Stimulated activated CD4-positive, alpha-beta T cell treated with anti-CD3 and anti-CD28 coated beads, Interleukin-1b, Interleukin-23, amount 100 ng/mL, for 1 hour (primary cell): ENCODE data around the gene DUSP16.
"Not testable (repeated sequence)": the region's sequence is repeated elsewhere in the genome, so short reads cannot be mapped to it uniquely, and the experiment has no call there.

Source experiments
- DNase-seq, 2 donors: peaks; one replicate each; pipeline ENCODE4 v3.0.0-alpha.2; 2020; ENCODE audit warnings: low read depth in 2 of 2

The DUSP16 gene, protein sequence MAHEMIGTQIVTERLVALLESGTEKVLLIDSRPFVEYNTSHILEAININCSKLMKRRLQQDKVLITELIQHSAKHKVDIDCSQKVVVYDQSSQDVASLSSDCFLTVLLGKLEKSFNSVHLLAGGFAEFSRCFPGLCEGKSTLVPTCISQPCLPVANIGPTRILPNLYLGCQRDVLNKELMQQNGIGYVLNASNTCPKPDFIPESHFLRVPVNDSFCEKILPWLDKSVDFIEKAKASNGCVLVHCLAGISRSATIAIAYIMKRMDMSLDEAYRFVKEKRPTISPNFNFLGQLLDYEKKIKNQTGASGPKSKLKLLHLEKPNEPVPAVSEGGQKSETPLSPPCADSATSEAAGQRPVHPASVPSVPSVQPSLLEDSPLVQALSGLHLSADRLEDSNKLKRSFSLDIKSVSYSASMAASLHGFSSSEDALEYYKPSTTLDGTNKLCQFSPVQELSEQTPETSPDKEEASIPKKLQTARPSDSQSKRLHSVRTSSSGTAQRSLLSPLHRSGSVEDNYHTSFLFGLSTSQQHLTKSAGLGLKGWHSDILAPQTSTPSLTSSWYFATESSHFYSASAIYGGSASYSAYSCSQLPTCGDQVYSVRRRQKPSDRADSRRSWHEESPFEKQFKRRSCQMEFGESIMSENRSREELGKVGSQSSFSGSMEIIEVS

DNA sequence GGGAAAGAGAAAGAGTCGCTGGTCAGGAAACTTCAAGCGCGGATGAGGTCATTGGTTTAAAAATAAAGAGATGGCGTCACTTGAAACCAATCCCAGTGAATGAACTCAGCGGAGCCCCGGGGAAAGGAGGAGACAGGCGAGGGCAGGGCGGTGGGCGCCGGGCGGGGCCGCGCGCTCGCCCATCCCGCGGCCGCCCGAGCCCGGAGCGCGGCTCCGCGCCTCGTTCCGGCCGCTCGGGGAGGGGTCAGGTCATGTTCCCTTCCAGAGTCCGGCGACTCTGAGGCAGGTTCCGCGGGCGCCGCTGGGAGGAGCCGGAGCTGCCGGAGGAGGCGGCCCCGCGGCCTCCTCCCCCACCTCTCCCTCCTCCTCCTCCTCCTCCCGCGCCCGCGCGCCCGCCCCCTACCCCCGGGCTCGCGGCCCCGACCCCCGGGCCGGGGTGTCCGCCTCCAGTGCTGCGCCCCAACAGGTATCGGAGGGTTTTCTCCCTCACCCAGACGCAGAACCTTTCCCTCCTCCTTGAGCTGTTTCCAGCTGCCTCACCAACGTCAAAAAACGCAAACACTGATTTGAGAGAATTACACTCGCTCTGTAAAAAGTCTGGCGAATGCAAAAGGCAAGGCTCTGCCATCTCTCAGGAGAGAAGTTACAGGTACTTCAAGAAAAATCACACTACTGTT, at the start of gene DUSP16:
TSS of gene DUSP16 (minus strand) at position 279 of the 677 bp plus-strand sequence. CDS start 41,765 bp downstream, outside the sequence.
- DNase-seq = peak; percentile 29 to 39

DNA sequence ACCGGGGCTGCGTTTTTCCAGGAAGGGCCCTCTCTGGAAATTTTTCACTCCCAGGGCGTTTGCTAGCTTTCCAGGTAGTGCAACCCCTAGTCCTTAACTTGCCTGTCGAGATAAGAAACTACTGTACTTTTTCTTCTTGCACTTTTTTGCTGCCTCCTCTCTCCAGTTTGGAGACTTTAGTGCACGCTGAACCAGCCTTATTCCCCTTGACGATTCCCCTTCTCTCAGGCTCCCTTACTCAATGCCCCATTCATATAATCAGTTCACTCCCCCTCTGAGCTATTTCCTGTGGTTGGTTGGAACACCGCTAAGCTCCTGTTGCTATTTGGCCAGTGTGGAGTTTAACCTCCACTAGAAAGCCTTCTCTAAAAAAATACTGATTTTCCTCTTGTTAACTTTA, 49.7 kb upstream of the DUSP16 start:
- DNase-seq = no peak

DNA sequence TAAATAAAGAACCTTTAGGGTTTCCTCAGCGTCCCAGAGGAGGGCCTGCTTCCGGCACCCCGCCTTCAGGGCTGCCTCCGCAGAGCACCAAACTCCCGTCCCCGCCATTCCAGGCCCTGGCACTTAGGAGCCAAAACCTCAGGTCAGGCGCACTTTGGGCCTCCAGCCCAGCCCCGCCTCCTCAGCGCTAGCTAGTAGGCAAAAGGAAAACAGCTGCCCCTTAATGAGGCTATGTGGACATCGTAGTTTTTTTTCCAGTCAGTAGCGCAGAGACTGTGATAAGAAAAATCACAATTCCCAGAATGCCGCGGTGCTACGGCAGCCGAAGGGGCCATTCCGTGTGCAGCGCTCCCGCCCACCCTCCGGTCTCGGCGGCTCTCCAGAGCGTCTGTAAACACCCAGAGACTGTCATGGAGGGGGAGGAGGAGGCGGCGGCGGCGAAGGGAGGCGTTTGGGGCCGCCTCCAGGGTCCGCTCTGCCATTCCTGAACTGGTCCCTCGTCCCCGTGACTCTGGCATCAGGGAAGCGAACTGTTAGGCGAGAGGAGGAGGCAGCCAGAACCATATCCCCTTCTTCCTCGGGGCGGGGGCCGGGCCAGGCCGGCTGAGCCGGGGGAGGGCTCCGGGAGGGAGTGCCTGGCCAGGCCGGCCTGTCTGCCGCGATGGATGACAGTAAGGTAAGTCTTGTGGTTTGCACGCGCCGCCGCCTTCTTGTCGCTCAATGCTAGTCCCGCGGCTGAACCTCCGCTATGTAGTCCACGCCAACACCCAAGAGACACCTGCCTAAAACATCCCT, 49.0 kb upstream of the DUSP16 start, which contains the start of gene CREBL2:
TSS of gene CREBL2 (plus strand) at position 365 of the 795 bp plus-strand sequence. CDS start at position 662, 297 bp downstream.
- peak; percentile 57 to 64 for DNase-seq

GRCh38 chr12:12610711-12611110, 48.0 kb upstream of the DUSP16 start:
- DNase-seq = no peak

DNA sequence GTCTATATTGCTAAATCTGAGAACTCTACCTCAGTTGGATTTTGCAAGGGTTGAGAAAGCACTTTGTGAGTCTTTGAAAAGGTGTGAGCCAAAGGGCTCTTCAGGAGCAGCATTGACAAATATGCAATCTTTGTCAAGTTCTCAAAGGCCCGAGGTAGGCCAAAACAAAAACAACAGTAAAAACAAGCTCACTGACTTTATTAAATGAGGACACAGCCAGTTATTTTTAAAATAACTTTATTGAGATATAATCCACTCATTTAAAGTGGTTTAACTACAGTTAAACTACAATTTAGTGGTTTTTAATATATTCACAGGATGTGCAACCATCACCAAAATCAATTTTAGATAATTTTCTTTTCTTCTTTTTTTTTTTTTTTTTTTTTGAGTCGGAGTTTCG, 47.0 kb upstream of the DUSP16 start:
- no peak for DNase-seq

DNA sequence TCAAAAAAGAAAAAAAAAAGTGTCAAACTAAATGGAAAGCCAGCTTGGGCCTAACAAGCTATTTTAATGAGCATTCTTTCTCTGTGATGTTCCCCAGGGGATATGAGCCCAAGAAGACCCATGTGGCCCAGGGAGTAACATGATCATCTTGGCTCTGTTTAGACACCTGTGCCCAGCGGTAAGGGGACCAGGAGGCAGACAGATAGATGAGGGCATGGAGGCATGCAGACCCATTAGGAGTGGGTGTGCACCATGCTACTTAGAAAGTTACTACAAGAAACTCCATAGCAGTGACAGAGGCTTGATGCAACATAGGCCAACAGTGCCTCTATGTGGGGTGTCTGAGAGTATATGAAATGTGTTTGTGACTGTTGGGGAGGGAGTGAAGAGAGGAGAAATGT, 45.9 kb upstream of the DUSP16 start:
- no peak for DNase-seq

GRCh38 chr12:12606781-12607589, 44.3 kb upstream of the DUSP16 start:
- DNase-seq = no peak

GRCh38 chr12:12604740-12605139, 42.1 kb upstream of the DUSP16 start:
- DNase-seq = no peak

DNA sequence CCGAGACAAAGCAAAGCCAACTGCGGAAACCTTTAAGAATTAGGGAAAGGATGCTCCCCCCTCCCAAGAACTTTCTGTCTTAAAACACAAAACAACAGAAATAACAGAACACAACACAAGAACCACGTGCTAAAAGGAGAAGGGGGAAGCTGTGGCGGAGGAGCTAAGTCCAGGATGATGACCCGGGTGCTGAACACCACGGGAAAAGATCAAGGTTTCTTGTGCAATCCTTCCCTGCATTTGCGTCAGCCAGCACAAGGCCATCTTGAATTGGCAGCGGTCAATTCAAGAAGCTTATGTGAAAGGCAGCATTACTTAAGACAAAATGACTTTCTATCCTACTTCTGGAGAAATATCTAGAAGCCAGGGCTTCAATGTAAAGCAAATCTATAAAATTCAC, 38.0 kb upstream of the DUSP16 start:
- DNase-seq = no peak

- DNase-seq = no peak
Measured at GRCh38 chr12:12599750-12600643, 37.3 kb upstream of the DUSP16 start.

- no peak for DNase-seq
Measured at GRCh38 chr12:12598864-12599263, 36.2 kb upstream of the DUSP16 start.

DNA sequence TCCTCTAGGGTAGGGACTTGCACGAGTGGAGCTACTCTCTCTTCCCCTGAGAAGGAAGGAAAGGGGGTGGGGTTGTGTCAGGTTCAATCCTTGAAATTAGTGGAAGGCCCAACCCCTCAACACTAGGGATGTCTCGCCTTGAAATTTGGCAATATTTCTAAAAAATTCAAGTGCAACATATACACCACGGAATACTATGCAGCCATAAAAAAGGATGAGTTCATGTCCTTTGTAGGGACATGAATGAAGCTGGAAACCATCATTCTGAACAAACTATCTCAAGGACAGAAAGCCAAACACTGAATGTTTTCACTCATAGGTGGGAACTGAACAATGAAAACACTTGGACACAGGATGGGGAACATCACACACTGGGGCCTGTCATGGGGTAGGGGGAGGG, 33.9 kb upstream of the DUSP16 start:
- not testable (repeated sequence) for DNase-seq

DNA sequence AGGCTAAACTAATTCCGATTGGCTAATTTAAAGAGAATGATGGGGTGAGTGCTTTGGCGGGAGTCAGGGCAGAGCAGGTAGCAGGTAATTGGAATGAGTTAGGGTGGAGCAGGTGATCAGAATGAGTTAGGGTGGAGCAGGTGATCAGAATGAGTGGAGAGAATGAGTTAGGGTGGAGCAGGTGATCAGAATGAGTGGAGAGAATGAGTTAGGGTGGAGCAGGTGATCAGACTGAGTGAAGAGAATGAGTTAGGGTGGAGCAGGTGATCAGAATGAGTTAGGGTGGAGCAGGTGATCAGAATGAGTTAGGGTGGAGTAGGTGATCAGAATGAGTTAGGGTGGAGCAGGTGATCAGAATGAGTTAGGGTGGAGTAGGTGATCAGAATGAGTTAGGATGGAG, 33.3 kb upstream of the DUSP16 start:
- not testable (repeated sequence) for DNase-seq

DNA sequence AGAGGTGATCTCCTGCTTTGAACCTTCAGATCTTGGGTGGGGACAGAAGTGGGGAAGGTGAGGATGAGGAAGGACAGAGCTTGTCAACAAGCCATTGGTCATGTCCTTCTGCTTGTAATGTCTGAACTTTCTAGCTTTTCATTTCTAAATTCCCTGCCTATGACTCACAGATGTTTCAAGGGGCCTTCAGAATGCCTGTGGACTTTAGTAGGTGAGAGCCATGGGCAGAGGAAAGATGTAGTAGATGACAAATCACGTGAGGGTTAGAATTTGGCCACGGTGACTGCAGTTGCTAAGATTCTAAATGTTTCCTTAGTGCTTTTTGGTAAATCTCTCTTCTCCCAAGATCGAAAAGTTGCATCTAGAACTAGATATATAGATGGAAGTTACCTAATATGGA, 30.3 kb upstream of the DUSP16 start:
- no peak for DNase-seq

DNA sequence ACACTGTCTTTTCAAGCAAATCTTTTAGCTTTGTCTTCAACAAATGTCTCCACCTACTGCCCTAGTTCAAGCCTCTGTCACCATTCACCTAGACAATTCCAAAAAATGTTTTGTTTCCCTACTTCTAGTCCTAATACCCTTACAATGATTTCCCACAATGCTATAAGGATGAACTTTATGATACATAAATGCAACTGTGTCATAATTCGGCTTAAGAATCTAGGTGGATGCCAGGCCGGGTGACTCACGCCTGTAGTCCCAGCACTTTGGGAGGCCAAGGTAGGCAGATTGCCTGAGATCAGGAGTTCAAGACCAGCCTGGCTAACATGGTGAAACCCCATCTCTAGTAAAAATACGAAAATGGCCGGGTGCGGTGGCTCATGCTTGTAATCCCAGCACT, 28.3 kb upstream of the DUSP16 start:
- DNase-seq = no peak

DNA sequence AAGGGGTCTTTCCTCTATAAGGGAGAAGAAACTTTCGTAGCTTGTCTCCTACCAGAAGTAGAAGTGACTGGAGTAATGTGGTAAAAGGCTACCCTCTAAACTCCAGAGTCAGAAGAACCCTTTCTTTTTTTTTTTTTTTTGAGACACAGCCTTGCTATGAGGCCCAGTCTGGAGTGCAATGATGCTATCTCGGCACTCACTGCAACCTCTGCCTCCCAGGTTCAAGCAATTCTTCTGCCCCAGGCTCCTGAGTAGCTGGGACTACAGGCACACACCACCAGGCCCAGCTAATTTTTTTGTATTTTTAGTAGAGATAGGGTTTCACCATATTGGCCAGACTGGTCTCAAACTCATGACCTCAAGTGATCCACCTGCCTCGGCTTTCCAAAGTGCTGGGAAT, 25.8 kb upstream of the DUSP16 start:
- DNase-seq = not testable (repeated sequence)

- no peak for DNase-seq
Measured at GRCh38 chr12:12587878-12588277, 25.2 kb upstream of the DUSP16 start.

DNA sequence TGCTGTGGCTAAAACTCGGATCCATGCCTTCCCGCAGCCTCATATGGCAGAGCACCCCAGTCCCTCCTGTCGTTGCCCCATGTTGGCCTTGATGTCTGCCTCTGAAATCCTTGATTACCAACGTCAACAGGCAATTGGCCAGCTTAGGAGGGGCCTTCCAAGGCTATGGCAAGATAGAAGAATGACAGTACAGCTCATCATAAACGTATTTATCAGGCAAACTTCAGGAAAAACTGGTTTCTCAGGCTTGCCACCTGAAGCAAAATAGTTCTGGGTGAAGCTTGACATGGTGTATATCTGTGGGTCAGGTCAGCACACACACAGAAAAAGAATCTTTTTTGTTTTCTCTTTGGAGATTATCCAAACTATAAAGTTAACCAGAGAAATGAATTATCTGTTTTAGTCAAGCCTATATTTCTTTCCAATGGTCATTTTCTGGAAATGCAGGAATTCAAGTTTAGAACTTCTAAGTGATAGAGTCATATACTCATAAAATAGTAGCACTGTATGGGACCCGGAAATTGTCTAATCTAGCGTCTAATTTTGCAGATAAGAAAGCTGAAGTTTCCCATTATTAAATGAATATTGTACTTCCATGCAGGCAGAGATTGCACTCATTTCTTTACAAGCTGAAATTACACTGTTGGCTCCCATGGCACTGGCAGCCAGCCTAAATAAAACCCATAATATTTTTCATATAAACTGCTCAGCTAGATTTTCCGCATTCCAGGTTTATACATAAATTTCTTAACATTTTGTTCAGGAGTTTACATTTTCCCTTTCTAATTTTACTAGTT, 24.4 kb upstream of the DUSP16 start:
- DNase-seq = no peak
